Measurements from ENCODE around the gene POLR1A.

DNA sequence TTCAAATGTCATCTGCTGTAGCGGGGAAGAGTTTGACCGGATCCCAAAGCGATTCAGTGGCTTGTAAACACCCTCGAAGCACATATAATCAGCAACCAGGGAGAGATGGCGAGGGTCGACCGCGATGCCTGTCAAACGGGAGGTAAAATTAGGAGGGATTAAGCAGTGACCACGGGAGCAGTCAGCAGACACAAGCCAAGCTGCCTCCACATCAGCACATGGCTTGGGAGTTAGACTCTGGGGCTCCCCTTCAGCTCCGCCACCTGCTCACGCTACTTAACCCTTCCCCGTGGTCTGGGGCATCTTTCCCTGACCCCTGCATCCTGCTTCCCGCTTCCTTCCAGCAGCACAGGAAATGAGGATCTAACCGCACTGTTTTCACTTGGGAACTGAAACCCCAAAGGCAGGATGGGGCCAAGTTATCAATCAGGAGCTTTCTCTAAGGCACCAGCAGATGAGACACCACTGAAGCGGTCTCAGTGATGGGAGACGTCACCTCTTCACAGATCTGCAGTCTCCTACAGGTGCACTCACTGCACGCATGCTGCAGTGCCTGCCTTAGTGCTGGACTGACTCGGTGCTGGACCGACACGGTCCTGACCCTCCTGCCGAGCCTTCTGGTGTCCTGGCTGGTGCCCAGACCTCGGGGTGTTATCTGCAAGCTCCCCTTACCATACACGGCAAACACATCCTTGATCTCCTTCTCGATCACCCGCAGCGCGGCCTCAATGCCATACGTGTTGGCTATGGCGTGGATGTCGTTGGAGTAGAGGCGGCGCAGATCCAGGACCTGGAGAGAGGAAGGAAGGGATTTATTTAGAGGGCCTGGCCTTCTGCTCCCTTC, 77.5 kb downstream of the POLR1A start:
- TF ChIP-seq POLR2A (IDR thresholded peaks at IDR 0.05) (no peak), EP300 (IDR thresholded peaks at IDR 0.05) (no peak)

All from tibial nerve (tissue), 3 donors.